ENCODE measurements around the gene LAMTOR3. TPM values are rescaled to one million over a fixed set of nuclear protein-coding genes. Genes with fewer than 3 reads are reported as not detected.

The LAMTOR3 gene
- total and polyA plus RNA-seq, 8 donors = 8.4 to 38.7 (median 19.5) TPM

GRCh38 chr4:99853190-99853589, 41.0 kb downstream of the LAMTOR3 start:
- Histone ChIP-seq H3K36me3 (no peaks in the 10 kb centered on the region), H3K9me3 (no peaks in the 10 kb centered on the region), H3K27ac (no peak overlapping the region), H3K27me3 (no peaks in the 10 kb centered on the region), H3K4me1 (no peaks in the 10 kb centered on the region), H3K4me3 (no peak overlapping the region)
- FAIRE-seq (no peak), DNase-seq (no peak), ATAC-seq (no peak)
- TF ChIP-seq CTCF (IDR thresholded peaks at IDR 0.05) = no peak
- WGBS, 2 donors = 42 to 44% methylated on average over 3 of the region's 3 CpGs
- intact Hi-C loops (cut with DNase I) = no loop called here

DNA sequence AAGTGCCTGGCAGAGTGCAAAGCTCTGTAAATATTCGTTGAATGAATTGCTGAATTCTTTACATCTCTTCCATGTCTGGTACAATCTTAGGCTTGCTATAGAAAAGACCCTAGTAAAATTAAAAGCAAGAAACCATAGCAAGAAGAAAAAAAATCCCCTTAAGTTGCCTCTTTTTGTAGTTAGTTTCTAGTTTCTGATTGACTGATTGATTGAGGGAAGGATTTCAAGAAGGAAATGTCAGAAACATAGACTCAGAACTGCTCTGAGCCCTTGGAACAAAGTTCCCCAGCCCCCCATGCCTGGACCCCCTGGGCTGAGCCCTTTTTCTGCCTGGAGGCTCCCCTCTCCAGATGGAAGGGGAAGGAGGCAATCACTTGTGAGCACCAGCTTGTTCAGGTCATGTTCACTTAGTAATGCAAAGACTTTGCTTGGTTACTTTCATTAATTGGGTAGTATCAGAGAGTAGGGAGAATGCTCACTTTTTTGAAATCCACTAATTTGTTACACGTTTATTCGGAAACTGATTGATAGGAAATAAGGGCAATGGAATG, 42.0 kb downstream of the LAMTOR3 start:
- Histone ChIP-seq H3K9me3 (no peaks in the 10 kb centered on the region), H3K4me1 (no peaks in the 10 kb centered on the region), H3K27me3 (no peaks in the 10 kb centered on the region), H3K36me3 (no peaks in the 10 kb centered on the region), H3K27ac (no peak overlapping the region), H3K4me3 (no peak overlapping the region)
- intact Hi-C loops (cut with DNase I) = no loop called here
- ATAC-seq (no peak), FAIRE-seq (no peak), DNase-seq (no peak)
- 71 to 84% methylated on average over 3 of the region's 3 CpGs for WGBS, 2 donors
- TF ChIP-seq CTCF (IDR thresholded peaks at IDR 0.05) = no peak

DNA sequence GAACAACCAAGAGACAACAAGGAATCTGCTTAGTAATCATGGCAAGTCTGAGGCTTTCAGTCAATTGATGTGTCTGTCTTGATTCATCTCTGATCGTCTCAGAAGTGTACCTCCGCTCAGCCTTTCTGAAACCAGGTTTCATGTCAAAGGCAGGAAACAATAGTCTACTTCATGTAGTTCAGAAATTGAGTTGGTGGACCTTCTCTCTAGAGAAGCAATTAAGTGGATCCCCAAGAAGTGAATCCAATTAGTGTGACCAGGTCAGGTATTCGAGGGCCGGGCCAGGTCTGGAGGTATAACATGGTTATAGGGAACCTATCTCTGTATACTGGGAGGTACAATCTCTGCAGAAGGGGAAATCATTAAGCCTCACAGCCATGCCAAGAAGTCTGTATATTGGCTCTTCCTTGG, 45.6 kb downstream of the LAMTOR3 start:
- Histone ChIP-seq H3K27me3 (no peaks in the 10 kb centered on the region), H3K9me3 (no peaks in the 10 kb centered on the region), H3K36me3 (no peaks in the 10 kb centered on the region), H3K4me1 (no peaks in the 10 kb centered on the region), H3K27ac (no peak overlapping the region), H3K4me3 (no peak overlapping the region)
- ATAC-seq = no peak
- FAIRE-seq = no peak
- WGBS, 2 donors = 87 to 93% methylated on average over 4 of the region's 4 CpGs
- no peak for TF ChIP-seq CTCF (IDR thresholded peaks at IDR 0.05)
- no peak for DNase-seq
- intact Hi-C loops (cut with DNase I) = no loop called here

- 86 to 87% methylated on average over 10 of the region's 10 CpGs for WGBS, 2 donors
- Histone ChIP-seq H3K27ac (no peak overlapping the region), H3K27me3 (no peaks in the 10 kb centered on the region), H3K4me1 (no peaks in the 10 kb centered on the region), H3K36me3 (no peaks in the 10 kb centered on the region), H3K9me3 (no peaks in the 10 kb centered on the region), H3K4me3 (no peak overlapping the region)
- intact Hi-C loops (cut with DNase I) = no loop called here
- no peak for TF ChIP-seq CTCF (IDR thresholded peaks at IDR 0.05)
- DNase-seq (no peak), FAIRE-seq (no peak), ATAC-seq (peak in 1 of 4 donors; percentile 39)
Measured at GRCh38 chr4:99847362-99847976, 46.8 kb downstream of the LAMTOR3 start.

DNA sequence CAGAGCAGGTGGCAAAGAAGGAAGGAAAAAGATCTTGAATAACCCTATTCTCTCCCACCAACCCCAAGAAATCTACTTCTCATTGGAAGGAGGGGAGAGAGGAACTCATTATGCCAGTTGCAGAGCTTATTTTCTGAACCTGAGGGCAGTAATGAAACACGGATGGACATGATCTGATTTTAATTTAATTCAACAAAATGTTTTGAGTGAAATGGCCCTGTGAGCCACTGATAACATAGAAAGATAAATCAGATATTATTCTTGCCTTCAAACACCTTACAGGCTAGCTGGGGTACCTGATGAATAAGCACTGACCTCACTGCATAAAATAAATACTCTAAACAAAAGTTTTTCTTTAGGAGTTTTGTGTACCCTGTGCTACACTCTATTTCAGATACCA, 47.3 kb downstream of the LAMTOR3 start:
- TF ChIP-seq CTCF (IDR thresholded peaks at IDR 0.05) = no peak

More for the DNA sequence above, 47.3 kb downstream of the LAMTOR3 start:
- Histone ChIP-seq H3K4me1 (no peaks in the 10 kb centered on the region), H3K27ac (no peak overlapping the region), H3K4me3 (no peak overlapping the region), H3K27me3 (no peaks in the 10 kb centered on the region), H3K36me3 (no peaks in the 10 kb centered on the region), H3K9me3 (no peaks in the 10 kb centered on the region)
- DNase-seq (no peak), ATAC-seq (no peak), FAIRE-seq (no peak)
- intact Hi-C loops (cut with DNase I) = no loop called here
- 53 to 56% methylated on average over 1 of the region's 1 CpG for WGBS, 2 donors
